Large intestine (tissue), 3 donors: ENCODE measurements around the gene TBX20. TPM values are rescaled to one million over a fixed set of nuclear protein-coding genes. Genes with fewer than 3 reads are reported as not detected.

Experiments
- DNase-seq, 2 donors: peaks; one replicate each; pipeline versions ENCODE4 v3.0.0 to v3.0.0-alpha.2; 2013
- H3K27ac ChIP-seq: one replicate; pipeline ENCODE4 v1.5.1; 2013; ENCODE audit warnings: low read length
- H3K27me3 ChIP-seq: 2 replicates; pipeline ENCODE4 v1.6.1; 2013; ENCODE audit warnings: low read length; ENCODE audit not compliant: control insufficient read depth, insufficient read depth
- H3K36me3 ChIP-seq: 2 replicates; pipeline ENCODE4 v1.6.1; 2013; ENCODE audit warnings: low read length; ENCODE audit not compliant: control insufficient read depth, insufficient read depth
- H3K4me1 ChIP-seq: one replicate; pipeline ENCODE4 v1.6.1; 2013; ENCODE audit warnings: low read length; ENCODE audit not compliant: control insufficient read depth, insufficient read depth
- H3K4me3 ChIP-seq: one replicate; pipeline ENCODE4 v1.5.1; 2013; ENCODE audit warnings: low read length
- H3K9me3 ChIP-seq: one replicate; pipeline ENCODE4 v1.6.1; 2013; ENCODE audit warnings: mild to moderate bottlenecking, low read depth, low read length, moderate library complexity; ENCODE audit not compliant: control insufficient read depth
- WGBS: methylation state at CpG from one replicate; pipeline ENCODE4 v1.1.5; 2013; ENCODE audit warnings: low lambda C conversion rate; ENCODE audit not compliant: insufficient coverage; 5-methylcytosine and 5-hydroxymethylcytosine counted together
- polyA plus RNA-seq: library from polyadenylated mRNA; unstranded; fragments of 120-200 nt; gene quantifications from one replicate; pipeline ENCODE4 v1.2.1, GENCODE V29; 2013

TBX20 gene
- polyA plus RNA-seq, 1 donor, result not detected

GRCh38 chr7:35255443-35256255 lies 1.7 kb upstream of the TBX20 start:
- peak in 1 of 2 donors; percentile 19 for DNase-seq
- H3K27me3 ChIP-seq, result peaks cover 98% of the 10 kb centered on the region
- H3K27ac ChIP-seq, result no peak overlapping the region
- no peaks in the 10 kb centered on the region for H3K36me3 ChIP-seq
- H3K9me3 ChIP-seq, result peaks cover 14% of the 10 kb centered on the region
- H3K4me1 ChIP-seq, result peaks cover 8% of the 10 kb centered on the region
- no peak overlapping the region for H3K4me3 ChIP-seq
- WGBS, result no CpG with 5 or more reads among the region's 19 CpGs

GRCh38 chr7:35254496-35255442 lies 869 bp upstream of the TBX20 start:
- Histone ChIP-seq H3K9me3 (peaks cover 14% of the 10 kb centered on the region), H3K4me3 (no peak overlapping the region), H3K4me1 (peaks cover 8% of the 10 kb centered on the region), H3K27ac (no peak overlapping the region), H3K27me3 (peaks cover 98% of the 10 kb centered on the region), H3K36me3 (no peaks in the 10 kb centered on the region)
- WGBS, result no CpG with 5 or more reads among the region's 45 CpGs
- DNase-seq, result peak in 1 of 2 donors; percentile 26

- peak in 1 of 2 donors; percentile 11 for DNase-seq
- peaks cover 11% of the 10 kb centered on the region for H3K9me3 ChIP-seq
- peaks cover 8% of the 10 kb centered on the region for H3K4me1 ChIP-seq
- no CpG with 5 or more reads among the region's 21 CpGs for WGBS
- peak overlapping the region; percentile 16 for H3K4me3 ChIP-seq
- H3K36me3 ChIP-seq, result no peaks in the 10 kb centered on the region
- H3K27me3 ChIP-seq, result peaks cover 98% of the 10 kb centered on the region
- H3K27ac ChIP-seq, result no peak overlapping the region
These were observed 515 bp downstream of the TBX20 start for GRCh38 chr7:35253460-35253709.

GRCh38 chr7:35252612-35253459 lies 1.1 kb downstream of the TBX20 start:
- Histone ChIP-seq H3K36me3 (no peaks in the 10 kb centered on the region), H3K4me3 (no peak overlapping the region), H3K27ac (no peak overlapping the region), H3K4me1 (peaks cover 8% of the 10 kb centered on the region), H3K27me3 (peaks cover 94% of the 10 kb centered on the region), H3K9me3 (peaks cover 11% of the 10 kb centered on the region)
- 0% methylated on average over 2 of the region's 16 CpGs for WGBS
- DNase-seq, result no peak

- Histone ChIP-seq H3K36me3 (no peaks in the 10 kb centered on the region), H3K27me3 (peaks cover 90% of the 10 kb centered on the region), H3K4me3 (no peak overlapping the region), H3K9me3 (peaks cover 11% of the 10 kb centered on the region), H3K27ac (no peak overlapping the region), H3K4me1 (peaks cover 8% of the 10 kb centered on the region)
- no CpG with 5 or more reads among the region's 5 CpGs for WGBS
- DNase-seq, result no peak
These were observed 2.1 kb downstream of the TBX20 start for GRCh38 chr7:35251606-35252310.

- peaks cover 85% of the 10 kb centered on the region for H3K27me3 ChIP-seq
These were observed 3.0 kb downstream of the TBX20 start for GRCh38 chr7:35250941-35251340.

GRCh38 chr7:35250452-35250851 lies 3.4 kb downstream of the TBX20 start:
- no peak overlapping the region for H3K27ac ChIP-seq
- peaks cover 8% of the 10 kb centered on the region for H3K4me1 ChIP-seq
- H3K4me3 ChIP-seq, result no peak overlapping the region
- peaks cover 81% of the 10 kb centered on the region for H3K27me3 ChIP-seq
- peaks cover 11% of the 10 kb centered on the region for H3K9me3 ChIP-seq
- no CpG with 5 or more reads among the region's 2 CpGs for WGBS
- no peak for DNase-seq
- no peaks in the 10 kb centered on the region for H3K36me3 ChIP-seq

More at GRCh38 chr7:35250941-35251340, 3.0 kb downstream of the TBX20 start:
- Histone ChIP-seq H3K9me3 (peaks cover 11% of the 10 kb centered on the region), H3K4me1 (peaks cover 8% of the 10 kb centered on the region), H3K27ac (no peak overlapping the region), H3K36me3 (no peaks in the 10 kb centered on the region), H3K4me3 (no peak overlapping the region)
- WGBS, result no CpG with 5 or more reads among the region's 1 CpG
- no peak for DNase-seq

GRCh38 chr7:35249537-35249907 lies 4.4 kb downstream of the TBX20 start:
- WGBS, result no CpG with 5 or more reads among the region's 5 CpGs

GRCh38 chr7:35248576-35249536 lies 5.0 kb downstream of the TBX20 start:
- no peak for DNase-seq

More at GRCh38 chr7:35249537-35249907, 4.4 kb downstream of the TBX20 start:
- Histone ChIP-seq H3K4me1 (peaks cover 8% of the 10 kb centered on the region), H3K27me3 (peaks cover 75% of the 10 kb centered on the region), H3K36me3 (no peaks in the 10 kb centered on the region), H3K9me3 (peaks cover 11% of the 10 kb centered on the region), H3K27ac (no peak overlapping the region), H3K4me3 (no peak overlapping the region)
- no peak for DNase-seq

More at GRCh38 chr7:35248576-35249536, 5.0 kb downstream of the TBX20 start:
- Histone ChIP-seq H3K27ac (no peak overlapping the region), H3K27me3 (peaks cover 71% of the 10 kb centered on the region), H3K4me3 (no peak overlapping the region), H3K4me1 (peaks cover 8% of the 10 kb centered on the region), H3K36me3 (no peaks in the 10 kb centered on the region), H3K9me3 (peaks cover 8% of the 10 kb centered on the region)
- WGBS, result 3% methylated on average over 5 of the region's 21 CpGs
